Hematopoietic multipotent progenitor cell treated with erythropoietin and hydrocortisone succinate and interleukin-3 and kit ligand, for 17 days (in vitro differentiated cells): ENCODE measurements around the gene ZIC3.
"Not testable (repeated sequence)": the region's sequence is repeated elsewhere in the genome, so short reads cannot be mapped to it uniquely, and the experiment has no call there.

ENCODE experiments used
- DNase-seq: peaks from one replicate; pipeline ENCODE4 v3.0.0-alpha.2; 2015; ENCODE audit warnings: low spot score

ZIC3 gene

GRCh38 chrX:137565921-137566745, at the start of gene ZIC3:
ZIC3 (plus strand) TSS chrX:137566127; CDS start chrX:137566692, 565 bp downstream.
- no peak for DNase-seq

GRCh38 chrX:137519459-137519858, 46.5 kb upstream of the ZIC3 start:
- DNase-seq: no peak

GRCh38 chrX:137545711-137546651, 19.9 kb upstream of the ZIC3 start:
- DNase-seq: no peak

- DNase-seq: no peak
Observed at GRCh38 chrX:137547291-137547690, 18.6 kb upstream of the ZIC3 start.

- DNase-seq: no peak
Observed at GRCh38 chrX:137548261-137548660, 17.7 kb upstream of the ZIC3 start.

- DNase-seq: no peak
Observed at GRCh38 chrX:137549073-137549472, 16.9 kb upstream of the ZIC3 start.

- no peak for DNase-seq
Observed at GRCh38 chrX:137549851-137550664, 15.9 kb upstream of the ZIC3 start.

GRCh38 chrX:137550665-137551261, 15.2 kb upstream of the ZIC3 start:
- no peak for DNase-seq

GRCh38 chrX:137552098-137552497, 13.8 kb upstream of the ZIC3 start:
- DNase-seq: not testable (repeated sequence)

GRCh38 chrX:137562096-137562495, 3.8 kb upstream of the ZIC3 start:
- no peak for DNase-seq

- DNase-seq: no peak
Observed at GRCh38 chrX:137563681-137564651, 2.0 kb upstream of the ZIC3 start.

GRCh38 chrX:137565318-137565904, 516 bp upstream of the ZIC3 start:
- no peak for DNase-seq

- no peak for DNase-seq
Observed at GRCh38 chrX:137566746-137567679, 1.1 kb downstream of the ZIC3 start.

- DNase-seq: no peak
Observed at GRCh38 chrX:137567682-137568232, 1.8 kb downstream of the ZIC3 start.

- no peak for DNase-seq
Observed at GRCh38 chrX:137568741-137569469, 3.0 kb downstream of the ZIC3 start.

GRCh38 chrX:137569470-137569891, 3.6 kb downstream of the ZIC3 start:
- DNase-seq: no peak

GRCh38 chrX:137573324-137574101, 7.6 kb downstream of the ZIC3 start:
- no peak for DNase-seq
